K562 (cell line): ENCODE results near the gene NHSL2. TPM values are rescaled to one million over a fixed set of nuclear protein-coding genes. Genes with fewer than 3 reads are reported as not detected.

Source experiments
- ATAC-seq: fragments of 200-7000 bp; cut with Tn5 transposase; 3 replicates; pipeline ENCODE4 v1.9.1; 2020; ENCODE audit warnings: moderate library complexity
- BruUV-seq: library from RNA; stranded (reverse); fragments of 400-500 nt; replicated peaks from 2 replicates; lab custom pipeline; 2021; lab: Mats Ljungman, UMichigan
- CTCF ChIA-PET: fragments of 300-600 bp; formaldehyde crosslinking; extraction: SDS; loops from one replicate; lab custom pipeline; 2021; ENCODE audit warnings: low intra/inter-chr PET ratio; lab: Yijun Ruan, JAX
- POLR2A ChIA-PET: fragments of 300-600, 350-650 bp; sonication (Branson Sonifier 250); formaldehyde crosslinking; extraction: SDS; loops from one replicate; lab custom pipeline; 2021; ENCODE audit warnings: antibody characterized with exemption, inconsistent platforms; lab: Yijun Ruan, JAX
- DNase-seq, 4 experiments: peaks; one replicate each; pipeline versions ENCODE4 v3.0.0 to v3.0.0-alpha.2; 2011 to 2018; ENCODE audit warnings: low spot score in 3 of 4, mixed read lengths in 3 of 4; ENCODE audit errors: extremely low read depth in 1 of 4
- FAIRE-seq: peaks from 2 replicates; lab custom pipeline; 2011; peaks lifted over from hg19 to GRCh38; lab: Jason Lieb, UNC
- H2AFZ ChIP-seq: 2 replicates; pipeline ENCODE4 v1.6.0; 2011; ENCODE audit warnings: low read depth, low read length, control low read depth, inconsistent platforms
- H3K27ac ChIP-seq: fragments of 200-600 bp; 3 replicates; pipeline ENCODE4 v1.8.0; 2011; ENCODE audit warnings: low read depth, mild to moderate bottlenecking, control low read depth, inconsistent platforms, low read length, moderate library complexity, mixed read lengths; ENCODE audit errors: extremely low read depth
- H3K27me3 ChIP-seq, 2 experiments: fragments of 300-600 bp in 1 of 2; 2 replicates in 1 of 2; 3 replicates in 1 of 2; pipeline versions ENCODE4 v1.6.0 to v1.8.0; 2011; ENCODE audit warnings: inconsistent platforms in 2 of 2, low read length in 2 of 2, mild to moderate bottlenecking in 1 of 2, mixed read lengths in 1 of 2, moderate library complexity in 1 of 2; ENCODE audit not compliant: control insufficient read depth in 2 of 2, insufficient read depth in 2 of 2
- H3K36me3 ChIP-seq: fragments of 300-600 bp; 3 replicates; pipeline ENCODE4 v1.8.0; 2011; ENCODE audit warnings: mild to moderate bottlenecking, low read length, inconsistent platforms; ENCODE audit not compliant: control insufficient read depth, insufficient read depth
- H3K4me1 ChIP-seq, 2 experiments: fragments of 200-600 bp in 1 of 2; replicated peaks in 1 of 2; 2 replicates in 1 of 2; 3 replicates in 1 of 2; pipeline versions ENCODE4 v1.5.1 to v1.8.0; 2011; ENCODE audit warnings: inconsistent platforms in 2 of 2, low read length in 2 of 2, mild to moderate bottlenecking in 1 of 2, mixed read lengths in 1 of 2, moderate library complexity in 1 of 2; ENCODE audit not compliant: control insufficient read depth in 2 of 2, insufficient read depth in 2 of 2
- H3K4me2 ChIP-seq: 2 replicates; pipeline ENCODE4 v1.6.1; 2011; ENCODE audit warnings: low read length, control low read depth, inconsistent platforms, mixed read lengths; ENCODE audit not compliant: insufficient read depth
- H3K4me3 ChIP-seq: fragments of 200-600 bp; sonication (generic), shearing (Covaris generic); 2 replicates; pipeline ENCODE4 v1.5.1; 2016; ENCODE audit warnings: control low read depth, inconsistent platforms
- H3K79me2 ChIP-seq: fragments of 200-600 bp; 3 replicates; pipeline ENCODE4 v1.8.0; 2011; ENCODE audit warnings: low read length, inconsistent platforms; ENCODE audit not compliant: control insufficient read depth, insufficient read depth
- H3K9ac ChIP-seq, 2 experiments: 2 replicates each; pipeline versions ENCODE4 v1.6.0 to v1.6.1; 2011; ENCODE audit warnings: low read depth in 2 of 2, low read length in 2 of 2, control low read depth in 1 of 2, inconsistent platforms in 1 of 2, mild to moderate bottlenecking in 1 of 2, mixed read lengths in 1 of 2; ENCODE audit not compliant: insufficient read depth in 1 of 2
- H3K9me1 ChIP-seq: one replicate; pipeline ENCODE4 v1.6.0; 2011; ENCODE audit warnings: inconsistent platforms, mild to moderate bottlenecking, low read length, moderate library complexity; ENCODE audit not compliant: control insufficient read depth, insufficient read depth
- H3K9me3 ChIP-seq: replicated peaks from 2 replicates; pipeline ENCODE4 v1.5.1; 2011; ENCODE audit warnings: low read depth, low read length, inconsistent platforms; ENCODE audit not compliant: control insufficient read depth, insufficient read depth
- H4K20me1 ChIP-seq: replicated peaks from 2 replicates; pipeline ENCODE4 v1.6.1; 2011; ENCODE audit warnings: low read length, inconsistent platforms, mixed read lengths; ENCODE audit not compliant: control insufficient read depth, insufficient read depth
- CREM ChIP-seq: IDR thresholded peaks from 2 replicates; pipeline ENCODE4 v1.6.1; 2014; ENCODE audit warnings: antibody characterized with exemption, low read depth
- ELF4 ChIP-seq: fragments of 450-650 bp; formaldehyde crosslinking; IDR thresholded peaks from 2 replicates; pipeline ENCODE4 v1.4.0; 2022; ENCODE audit warnings: missing genetic modification characterization
- FOXK1 ChIP-seq: sonication (generic); formaldehyde crosslinking; IDR thresholded peaks from 2 replicates; pipeline ENCODE4 v1.8.0; 2022; ENCODE audit warnings: missing genetic modification reagents, mild to moderate bottlenecking, borderline replicate concordance
- KHSRP ChIP-seq: fragments of 450-650 bp; IDR thresholded peaks from 2 replicates; pipeline ENCODE4 v1.6.1; 2017
- KLF1 ChIP-seq: fragments of 450-650 bp; IDR thresholded peaks from 2 replicates; pipeline ENCODE4 v1.6.1; 2016; ENCODE audit warnings: missing genetic modification characterization, missing compliant biosample characterization
- OTX1 ChIP-seq: fragments of 450-650 bp; formaldehyde crosslinking; IDR thresholded peaks from 2 replicates; pipeline ENCODE4 v1.4.0; 2022; ENCODE audit warnings: mild to moderate bottlenecking
- SMARCA4 ChIP-seq: fragments of 450-650 bp; IDR thresholded peaks from 2 replicates; pipeline ENCODE4 v1.6.1; 2016
- TBL1XR1 ChIP-seq, 2 experiments: IDR thresholded peaks; 2 replicates each; pipeline ENCODE4 v1.6.1; 2012; ENCODE audit warnings: improper control_type of control experiment in 2 of 2, low read length in 2 of 2, mild to moderate bottlenecking in 1 of 2
- XRCC4 ChIP-seq: IDR thresholded peaks from one replicate; pipeline ENCODE4 v1.6.1; 2011; ENCODE audit not compliant: insufficient read depth, insufficient read length; ENCODE audit errors: extremely low read depth
- ZNF324 ChIP-seq: fragments of 250-450 bp; sonication (Bioruptor Pico); IDR thresholded peaks from 2 replicates; pipeline ENCODE4 v1.4.0; 2020; ENCODE audit warnings: mild to moderate bottlenecking
- WGBS: fragments of 100-300 bp; shearing (Covaris generic); methylation state at CpG from one replicate; pipeline ENCODE4 v1.1.6; 2016; ENCODE audit warnings: low coverage, mixed read lengths; ENCODE audit not compliant: insufficient coverage; ENCODE audit errors: missing lambda C conversion rate; 5-methylcytosine and 5-hydroxymethylcytosine counted together
- in situ Hi-C: fragments of 300-500 bp; cut with MboI; formaldehyde crosslinking; loops from 4 replicates; pipeline ENCODE4 v1.15.0; 2018; ENCODE audit warnings: inconsistent platforms, mixed read lengths
- intact Hi-C: fragments of 100-400 bp; cut with micrococcal nuclease; formaldehyde crosslinking; loops from 2 replicates; pipeline ENCODE4 v1.14.2; 2022
- polyA plus RNA-seq, 8 experiments: library from polyadenylated mRNA; depleted of rRNA in 4 of 8; stranded (reverse) in 5 of 8; unstranded in 3 of 8; fragments of >200 nt; fragmentation: Nextera tagmentation in 2 of 8; fragmentation: Illumina TruSeq in 1 of 8; extraction: Ambion mirVana in 2 of 8; extraction: Trizol in 1 of 8; gene quantifications; 2 replicates each; pipeline versions ENCODE4 v1.2.1 to v1.2.3, GENCODE V29; 2011 to 2014; ENCODE audit warnings: inconsistent platforms in 1 of 8, missing spikeins in 1 of 8
- total RNA-seq, 7 experiments: library from RNA; depleted of rRNA in 6 of 7; stranded (reverse); fragments of >200 nt in 6 of 7; fragmentation: Illumina TruSeq in 2 of 7; extraction: Trizol in 2 of 7; gene quantifications; 2 replicates each; pipeline versions ENCODE4 v1.2.1 to v1.2.3, GENCODE V29; 2011 to 2021; ENCODE audit warnings: low replicate concordance in 1 of 7
- TF ChIP-seq, protein P1 (sequence below): fragments of 450-650 bp; IDR thresholded peaks from 2 replicates; pipeline ENCODE4 v1.6.1; 2016; ENCODE audit warnings: mild to moderate bottlenecking
- TF ChIP-seq, protein P2 (sequence below): fragments of 150-350 bp; conservative IDR thresholded peaks from 2 replicates; pipeline ENCODE4 v1.6.1; 2014; ENCODE audit warnings: low read length
- TF ChIP-seq, protein P3 (sequence below): sonication (generic); formaldehyde crosslinking; IDR thresholded peaks from 2 replicates; pipeline ENCODE4 v1.5.0; 2020; ENCODE audit warnings: missing genetic modification reagents
- TF ChIP-seq, protein P4 (sequence below): fragments of 250-450 bp; sonication (Bioruptor Pico); IDR thresholded peaks from 2 replicates; pipeline ENCODE4 v1.9.0; 2021; ENCODE audit warnings: mild to moderate bottlenecking
- TF ChIP-seq, protein P5 (sequence below): sonication (generic); formaldehyde crosslinking; IDR thresholded peaks from 2 replicates; pipeline ENCODE4 v1.8.1; 2023; ENCODE audit warnings: mild to moderate bottlenecking, missing genetic modification reagents

Gene NHSL2
- total and polyA plus RNA-seq, 9 of the 15 experiments (the other 6 are each of a cell fraction or from before 2014, with no cell fraction given) = 0.02 TPM; not detected in 8

DNA sequence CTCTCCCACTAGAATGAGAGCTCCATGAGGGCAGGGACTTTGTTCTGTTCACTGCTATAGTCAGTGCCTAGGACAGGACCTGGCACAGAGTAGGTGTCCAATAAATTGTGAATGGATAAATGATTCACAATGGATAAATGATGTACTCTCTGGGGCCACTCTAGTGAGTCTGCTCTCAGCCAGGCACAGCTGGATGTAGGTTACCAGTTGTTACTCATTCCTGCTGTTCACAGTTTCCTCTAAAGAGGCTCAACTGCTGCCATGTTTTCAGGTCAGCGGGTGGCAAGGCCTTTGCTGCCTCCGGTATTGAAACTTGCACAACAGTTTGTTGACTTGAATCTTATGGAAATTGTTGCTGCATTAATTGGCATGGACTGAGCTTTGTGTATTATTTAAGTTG, 99.1 kb downstream of the NHSL2 start (continued):
- TF ChIP-seq XRCC4 = no peak
- no peak for TF ChIP-seq ZNF324 (CRISPR knock-in tag)

DNA sequence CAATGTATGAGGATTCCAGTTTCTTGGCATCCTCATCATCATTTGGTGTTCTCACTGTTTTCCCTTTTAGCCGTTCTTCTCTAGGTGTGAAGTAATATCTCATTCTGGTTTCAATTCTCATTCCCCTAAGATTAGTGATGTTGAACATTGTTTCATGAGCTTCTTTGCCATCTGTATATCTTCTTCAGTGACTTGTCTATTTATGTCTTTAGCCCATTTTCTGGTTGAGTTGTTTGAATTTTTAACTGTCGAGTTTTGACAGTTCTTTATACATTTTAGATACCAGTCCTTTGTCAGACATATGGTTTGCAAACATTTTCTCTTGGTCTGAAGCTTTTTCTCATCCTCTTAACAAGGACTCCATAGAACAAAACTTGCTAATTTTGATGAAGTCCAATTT, 101.1 kb downstream of the NHSL2 start:
- no TSS peak for BruUV-seq
- 4% methylated on average over 2 of the region's 2 CpGs for WGBS
- Histone ChIP-seq H3K4me2 (no peak overlapping the region), H3K9ac (no peak overlapping the region), H3K27ac (no peak overlapping the region), H3K36me3 (no peaks in the 10 kb centered on the region), H3K79me2 (no peaks in the 10 kb centered on the region), H3K4me1 (no peaks in the 10 kb centered on the region), H3K27me3 (no peaks in the 10 kb centered on the region), H3K9me3 (no peaks in the 10 kb centered on the region), H3K4me3 (no peak overlapping the region), H4K20me1 (no peaks in the 10 kb centered on the region), H3K9me1 (no peaks in the 10 kb centered on the region), H2AFZ (no peak overlapping the region)
- POLR2A ChIA-PET = interaction anchor here (0.6 kb wide), 1 partner anchor 325 kb away, joined by 3 read pairs; no protein-coding TSS in a partner anchor
- in situ Hi-C loops = no loop called here
- CTCF ChIA-PET = no interaction called here
- FAIRE-seq (no peak), ATAC-seq (no peak), DNase-seq (no peak)
- intact Hi-C loops = no loop called here
- no peak for TF ChIP-seq SMARCA4
- TF ChIP-seq, protein P1, sequence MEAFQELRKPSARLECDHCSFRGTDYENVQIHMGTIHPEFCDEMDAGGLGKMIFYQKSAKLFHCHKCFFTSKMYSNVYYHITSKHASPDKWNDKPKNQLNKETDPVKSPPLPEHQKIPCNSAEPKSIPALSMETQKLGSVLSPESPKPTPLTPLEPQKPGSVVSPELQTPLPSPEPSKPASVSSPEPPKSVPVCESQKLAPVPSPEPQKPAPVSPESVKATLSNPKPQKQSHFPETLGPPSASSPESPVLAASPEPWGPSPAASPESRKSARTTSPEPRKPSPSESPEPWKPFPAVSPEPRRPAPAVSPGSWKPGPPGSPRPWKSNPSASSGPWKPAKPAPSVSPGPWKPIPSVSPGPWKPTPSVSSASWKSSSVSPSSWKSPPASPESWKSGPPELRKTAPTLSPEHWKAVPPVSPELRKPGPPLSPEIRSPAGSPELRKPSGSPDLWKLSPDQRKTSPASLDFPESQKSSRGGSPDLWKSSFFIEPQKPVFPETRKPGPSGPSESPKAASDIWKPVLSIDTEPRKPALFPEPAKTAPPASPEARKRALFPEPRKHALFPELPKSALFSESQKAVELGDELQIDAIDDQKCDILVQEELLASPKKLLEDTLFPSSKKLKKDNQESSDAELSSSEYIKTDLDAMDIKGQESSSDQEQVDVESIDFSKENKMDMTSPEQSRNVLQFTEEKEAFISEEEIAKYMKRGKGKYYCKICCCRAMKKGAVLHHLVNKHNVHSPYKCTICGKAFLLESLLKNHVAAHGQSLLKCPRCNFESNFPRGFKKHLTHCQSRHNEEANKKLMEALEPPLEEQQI = no peak
- no peak for TF ChIP-seq FOXK1 (CRISPR knock-in tag)
- TF ChIP-seq ELF4 (CRISPR knock-in tag) = no peak
- TF ChIP-seq, protein P2, sequence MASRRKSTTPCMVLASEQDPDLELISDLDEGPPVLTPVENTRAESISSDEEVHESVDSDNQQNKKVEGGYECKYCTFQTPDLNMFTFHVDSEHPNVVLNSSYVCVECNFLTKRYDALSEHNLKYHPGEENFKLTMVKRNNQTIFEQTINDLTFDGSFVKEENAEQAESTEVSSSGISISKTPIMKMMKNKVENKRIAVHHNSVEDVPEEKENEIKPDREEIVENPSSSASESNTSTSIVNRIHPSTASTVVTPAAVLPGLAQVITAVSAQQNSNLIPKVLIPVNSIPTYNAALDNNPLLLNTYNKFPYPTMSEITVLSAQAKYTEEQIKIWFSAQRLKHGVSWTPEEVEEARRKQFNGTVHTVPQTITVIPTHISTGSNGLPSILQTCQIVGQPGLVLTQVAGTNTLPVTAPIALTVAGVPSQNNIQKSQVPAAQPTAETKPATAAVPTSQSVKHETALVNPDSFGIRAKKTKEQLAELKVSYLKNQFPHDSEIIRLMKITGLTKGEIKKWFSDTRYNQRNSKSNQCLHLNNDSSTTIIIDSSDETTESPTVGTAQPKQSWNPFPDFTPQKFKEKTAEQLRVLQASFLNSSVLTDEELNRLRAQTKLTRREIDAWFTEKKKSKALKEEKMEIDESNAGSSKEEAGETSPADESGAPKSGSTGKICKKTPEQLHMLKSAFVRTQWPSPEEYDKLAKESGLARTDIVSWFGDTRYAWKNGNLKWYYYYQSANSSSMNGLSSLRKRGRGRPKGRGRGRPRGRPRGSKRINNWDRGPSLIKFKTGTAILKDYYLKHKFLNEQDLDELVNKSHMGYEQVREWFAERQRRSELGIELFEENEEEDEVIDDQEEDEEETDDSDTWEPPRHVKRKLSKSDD = no peak
- TF ChIP-seq, protein P3, sequence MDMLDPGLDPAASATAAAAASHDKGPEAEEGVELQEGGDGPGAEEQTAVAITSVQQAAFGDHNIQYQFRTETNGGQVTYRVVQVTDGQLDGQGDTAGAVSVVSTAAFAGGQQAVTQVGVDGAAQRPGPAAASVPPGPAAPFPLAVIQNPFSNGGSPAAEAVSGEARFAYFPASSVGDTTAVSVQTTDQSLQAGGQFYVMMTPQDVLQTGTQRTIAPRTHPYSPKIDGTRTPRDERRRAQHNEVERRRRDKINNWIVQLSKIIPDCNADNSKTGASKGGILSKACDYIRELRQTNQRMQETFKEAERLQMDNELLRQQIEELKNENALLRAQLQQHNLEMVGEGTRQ (CRISPR knock-in tag) = no peak
- TF ChIP-seq OTX1 (CRISPR knock-in tag) = no peak
- no peak for TF ChIP-seq TBL1XR1 (IDR thresholded peaks at IDR 0.05; ENCODE audit: low read length in 2 of 2)
- TF ChIP-seq KLF1 (tag) = no peak
- TF ChIP-seq KHSRP = no peak
- TF ChIP-seq CREM = no peak
- TF ChIP-seq, protein P4, sequence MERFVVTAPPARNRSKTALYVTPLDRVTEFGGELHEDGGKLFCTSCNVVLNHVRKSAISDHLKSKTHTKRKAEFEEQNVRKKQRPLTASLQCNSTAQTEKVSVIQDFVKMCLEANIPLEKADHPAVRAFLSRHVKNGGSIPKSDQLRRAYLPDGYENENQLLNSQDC (CRISPR knock-in tag) = no peak
- TF ChIP-seq, protein P5, sequence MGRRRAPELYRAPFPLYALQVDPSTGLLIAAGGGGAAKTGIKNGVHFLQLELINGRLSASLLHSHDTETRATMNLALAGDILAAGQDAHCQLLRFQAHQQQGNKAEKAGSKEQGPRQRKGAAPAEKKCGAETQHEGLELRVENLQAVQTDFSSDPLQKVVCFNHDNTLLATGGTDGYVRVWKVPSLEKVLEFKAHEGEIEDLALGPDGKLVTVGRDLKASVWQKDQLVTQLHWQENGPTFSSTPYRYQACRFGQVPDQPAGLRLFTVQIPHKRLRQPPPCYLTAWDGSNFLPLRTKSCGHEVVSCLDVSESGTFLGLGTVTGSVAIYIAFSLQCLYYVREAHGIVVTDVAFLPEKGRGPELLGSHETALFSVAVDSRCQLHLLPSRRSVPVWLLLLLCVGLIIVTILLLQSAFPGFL (CRISPR knock-in tag) = no peak
